NCI-H2081 (cell line): ENCODE measurements around the gene ADAMTS2.

Experiments used
- DNase-seq, 2 experiments: peaks; one replicate each; lab custom pipeline; 2025; lab: John Stamatoyannopoulos, UW

ADAMTS2 gene

GRCh38 chr5:179266291-179267070, 78.8 kb downstream of the ADAMTS2 start:
- DNase-seq, result no peak

- no peak for DNase-seq
Observed at GRCh38 chr5:179265514-179266290, 79.6 kb downstream of the ADAMTS2 start.

DNA sequence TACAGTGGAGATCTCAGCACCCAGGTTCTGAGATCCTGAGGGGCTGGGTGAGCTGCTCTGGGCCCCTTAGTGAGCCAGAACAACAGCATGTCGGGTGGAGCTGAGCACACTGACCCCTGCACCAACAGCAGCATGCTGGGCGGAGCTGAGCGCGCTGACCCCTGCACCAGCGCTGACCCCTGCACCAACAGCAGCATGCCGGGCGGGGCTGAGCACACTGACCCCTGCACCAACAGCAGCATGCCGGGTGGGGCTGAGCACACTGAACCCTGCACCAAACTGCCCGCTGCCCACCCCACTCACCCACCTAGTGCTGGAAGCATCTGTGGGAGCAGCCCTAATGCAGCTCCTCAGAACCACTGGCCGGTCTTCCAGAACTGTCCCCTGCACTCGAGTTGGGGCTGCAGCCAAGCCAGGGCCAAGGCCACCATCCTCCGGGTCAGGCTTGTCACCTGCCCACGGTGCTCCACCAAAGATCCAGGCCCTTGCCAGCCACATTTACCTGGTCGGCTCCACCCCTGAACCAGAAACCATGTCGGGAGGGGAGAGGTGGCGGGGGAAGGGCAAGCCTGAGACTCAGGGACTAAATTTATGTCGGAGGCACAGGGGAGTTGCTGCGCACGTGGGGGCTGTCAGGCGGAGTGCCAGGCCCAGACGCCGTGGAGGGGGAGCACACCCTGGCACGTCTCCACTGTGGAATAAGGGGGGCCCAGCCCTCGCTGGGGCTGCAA, 80.3 kb downstream of the ADAMTS2 start:
- no peak for DNase-seq

GRCh38 chr5:179264053-179264782, 81.0 kb downstream of the ADAMTS2 start:
- DNase-seq, result no peak

DNA sequence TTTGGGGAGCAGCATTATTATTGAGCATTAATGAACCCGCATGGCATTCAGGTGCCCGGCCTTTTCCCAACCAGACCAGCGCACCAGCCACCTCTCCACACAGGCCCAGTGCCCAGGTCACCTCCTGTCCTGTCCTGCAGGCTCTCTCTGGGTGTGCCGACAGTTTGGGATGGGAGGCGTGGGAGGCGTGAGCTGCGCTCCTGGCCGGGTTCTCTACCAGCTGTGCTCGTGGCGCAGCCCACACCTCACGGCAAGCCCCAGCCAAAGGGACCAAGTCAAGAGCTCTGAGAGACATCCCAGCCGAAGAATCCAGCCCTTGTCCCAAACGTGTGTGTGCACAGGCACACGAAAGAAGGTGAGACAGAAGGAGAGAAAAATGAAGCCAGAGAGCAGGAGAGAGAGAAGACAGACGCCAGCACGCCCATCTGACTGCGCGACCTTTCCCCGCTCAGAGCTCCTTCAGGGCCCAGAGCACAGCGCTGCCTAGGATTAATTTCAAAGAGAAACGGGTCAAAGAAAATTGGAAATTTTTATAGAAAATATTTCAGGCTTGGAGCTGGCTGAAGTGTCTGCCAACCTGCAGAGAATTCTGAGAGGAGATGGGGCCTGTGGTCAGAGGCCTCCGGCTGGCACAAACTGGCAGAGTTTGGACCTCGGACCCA, 81.7 kb downstream of the ADAMTS2 start:
- DNase-seq, result no peak

GRCh38 chr5:179262126-179262920, 82.9 kb downstream of the ADAMTS2 start:
- DNase-seq, result no peak

- DNase-seq, result no peak
Observed at GRCh38 chr5:179261301-179262125, 83.7 kb downstream of the ADAMTS2 start.

GRCh38 chr5:179260324-179261070, 84.8 kb downstream of the ADAMTS2 start:
- DNase-seq, result no peak

GRCh38 chr5:179259731-179260323, 85.4 kb downstream of the ADAMTS2 start:
- no peak for DNase-seq

- no peak for DNase-seq
Observed at GRCh38 chr5:179258922-179259730, 86.1 kb downstream of the ADAMTS2 start.

DNA sequence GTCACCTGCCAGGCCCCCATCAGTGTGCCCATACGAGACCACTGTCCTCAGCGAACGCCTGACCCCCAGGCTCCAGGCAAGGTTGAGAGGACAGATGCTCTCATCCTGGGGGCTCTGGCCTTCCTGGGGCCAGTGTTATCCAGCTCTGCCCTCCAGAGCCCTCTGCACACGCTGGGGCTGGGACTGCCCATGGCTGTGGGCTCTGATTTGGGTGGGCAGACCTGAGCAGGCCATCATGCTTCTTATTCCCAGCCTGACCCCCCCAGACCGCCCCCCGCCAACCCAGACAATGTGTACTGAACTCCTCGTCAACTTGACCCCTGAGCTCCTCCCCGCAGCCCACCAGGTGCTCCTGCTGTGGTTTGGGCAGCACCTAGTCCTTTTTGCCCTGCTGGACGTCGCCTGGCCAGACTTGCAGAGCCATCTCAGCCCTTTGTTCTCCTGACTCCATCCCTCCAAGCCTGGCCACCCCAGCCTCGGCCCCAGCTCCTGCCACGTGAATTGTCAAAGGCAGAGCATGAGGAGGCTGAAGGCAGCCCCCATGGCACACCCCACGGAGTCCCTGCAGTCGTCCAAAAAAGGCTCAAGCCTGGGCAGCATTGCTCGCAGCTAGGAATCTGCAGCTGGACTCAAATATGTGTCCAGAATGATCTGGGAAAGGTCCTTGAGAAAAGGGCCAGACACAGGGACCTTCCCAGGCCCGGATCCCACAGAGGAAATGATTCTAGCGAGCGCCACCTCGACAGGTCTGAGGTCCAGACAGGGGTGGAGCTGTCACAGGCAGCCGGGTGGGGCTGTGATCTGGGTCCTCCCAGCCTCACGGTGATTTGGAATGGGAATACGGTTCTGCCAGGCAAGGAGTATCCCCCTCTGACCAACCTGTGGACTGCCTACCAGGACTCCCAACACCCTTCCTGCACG, 87.0 kb downstream of the ADAMTS2 start:
- no peak for DNase-seq

- DNase-seq, result no peak
Observed at GRCh38 chr5:179257176-179257682, 88.0 kb downstream of the ADAMTS2 start.

DNA sequence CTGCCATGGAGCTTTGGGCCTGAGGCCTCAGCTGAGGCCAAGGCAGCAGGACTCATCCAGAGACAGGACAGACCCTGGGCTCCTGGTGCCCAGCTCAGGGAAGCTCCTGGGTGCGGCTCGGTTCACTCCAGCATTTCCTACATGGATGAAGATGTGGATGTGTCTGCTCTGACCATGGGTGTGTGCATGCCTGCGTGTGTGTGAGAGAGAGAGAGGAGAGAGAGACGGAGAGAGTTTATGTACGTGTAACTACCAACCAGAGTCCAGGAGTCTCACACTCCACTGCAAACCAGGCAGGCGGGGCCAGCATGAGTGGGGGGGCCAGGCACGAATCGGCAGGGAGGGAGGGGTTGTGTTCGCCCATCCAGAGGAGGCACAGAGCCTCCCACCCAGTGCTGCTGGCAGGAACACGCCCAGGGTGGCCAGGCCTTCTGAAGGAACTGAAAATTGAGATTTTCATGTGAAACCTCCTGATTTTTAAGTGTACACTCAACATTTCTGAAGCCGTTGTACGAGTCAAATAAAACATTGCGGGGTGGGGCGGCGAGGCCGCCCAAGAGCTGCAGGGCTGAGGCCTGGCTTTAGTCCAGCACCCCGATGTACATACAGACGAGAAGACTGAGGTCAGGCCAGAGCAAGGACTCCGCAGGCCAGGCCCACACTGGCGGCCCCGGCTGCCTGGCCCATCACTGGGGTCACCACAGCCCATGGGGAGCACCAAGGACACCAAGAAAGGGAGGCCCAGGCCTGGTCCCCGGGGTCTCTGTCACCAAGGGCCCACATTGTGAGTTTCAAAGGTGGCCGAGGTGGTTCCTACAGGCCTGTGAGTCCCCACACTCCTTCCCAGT, 88.7 kb downstream of the ADAMTS2 start:
- no peak for DNase-seq

DNA sequence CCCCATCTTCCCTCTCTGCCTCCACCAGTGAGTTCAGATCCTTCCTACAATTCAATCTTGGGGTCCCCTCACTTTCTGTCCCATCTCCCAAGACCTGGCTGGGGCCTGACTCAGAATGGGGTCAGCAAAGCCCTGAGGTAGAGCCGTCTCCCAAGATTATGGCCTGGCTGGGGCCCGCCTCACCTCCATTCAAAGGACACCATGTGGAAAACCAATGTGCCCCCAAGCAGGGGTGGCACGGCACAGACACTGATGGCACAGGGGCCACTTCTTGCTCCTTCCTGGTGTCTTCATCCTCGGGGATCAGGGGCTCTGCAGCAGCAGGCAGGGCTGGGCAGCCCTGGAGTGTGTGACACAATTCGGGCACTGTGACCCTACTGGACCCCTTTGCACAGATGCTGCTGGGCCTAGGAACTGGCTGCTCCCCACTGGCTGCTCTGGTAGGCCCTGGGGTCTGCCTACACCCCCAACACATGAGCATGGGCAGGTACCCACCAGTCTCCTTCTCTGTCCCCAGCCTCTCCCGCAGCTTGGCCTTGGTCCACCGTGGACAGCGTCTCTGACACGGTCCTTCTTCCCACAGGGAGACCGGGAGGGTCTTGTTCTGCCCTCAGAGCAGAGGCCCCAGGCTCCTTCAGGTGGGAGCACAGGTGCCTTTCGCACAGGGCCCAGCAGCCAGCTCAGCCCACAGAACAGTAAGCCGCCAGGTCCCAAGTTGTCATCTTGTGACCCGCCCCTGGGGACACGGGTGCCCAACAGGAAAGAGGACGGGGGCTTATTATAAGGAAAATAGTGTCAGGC, 89.5 kb downstream of the ADAMTS2 start:
- no peak for DNase-seq
